ENCODE measurements around the gene VEZT.

Gene VEZT

GRCh38 chr12:95248604-95249360, 31.2 kb downstream of the VEZT start:
- no peaks in the 10 kb centered on the region for H3K27me3 ChIP-seq (ENCODE audit: control insufficient read depth in 5 of 5, insufficient read depth in 4 of 5, low read length in 5 of 5)
- H3K27ac ChIP-seq (ENCODE audit: low read depth, low read length): no peak overlapping the region
- no peak overlapping the region for H3K9ac ChIP-seq (ENCODE audit: low read length in 5 of 5)
- no peaks in the 10 kb centered on the region for H3K9me3 ChIP-seq (ENCODE audit: control insufficient read depth in 5 of 5, low read length in 5 of 5)
- no peak overlapping the region for H3K4me3 ChIP-seq (ENCODE audit: low read depth in 1 of 5, low read length in 5 of 5)
- peaks cover 0 to 13% (median 11%) of the 10 kb centered on the region in 5 donors for H3K4me1 ChIP-seq (ENCODE audit: control insufficient read depth in 5 of 5, insufficient read depth in 5 of 5, low read length in 5 of 5)
- H3K36me3 ChIP-seq (ENCODE audit: control insufficient read depth in 5 of 5, insufficient read depth in 5 of 5, low read length in 5 of 5): peaks cover 5 to 10% (median 7%) of the 10 kb centered on the region in 5 donors

GRCh38 chr12:95253386-95253785, 35.8 kb downstream of the VEZT start:
- H3K4me1 ChIP-seq (ENCODE audit: control insufficient read depth in 5 of 5, insufficient read depth in 5 of 5, low read length in 5 of 5): peaks cover 0 to 7% (median 4%) of the 10 kb centered on the region in 5 donors
- H3K4me3 ChIP-seq (ENCODE audit: low read depth in 1 of 5, low read length in 5 of 5): no peak overlapping the region
- no peaks in the 10 kb centered on the region for H3K9me3 ChIP-seq (ENCODE audit: control insufficient read depth in 5 of 5, low read length in 5 of 5)
- H3K27ac ChIP-seq (ENCODE audit: low read depth, low read length): no peak overlapping the region
- no peak overlapping the region for H3K9ac ChIP-seq (ENCODE audit: low read length in 5 of 5)
- no peaks in the 10 kb centered on the region for H3K27me3 ChIP-seq (ENCODE audit: control insufficient read depth in 5 of 5, insufficient read depth in 4 of 5, low read length in 5 of 5)
- H3K36me3 ChIP-seq (ENCODE audit: control insufficient read depth in 5 of 5, insufficient read depth in 5 of 5, low read length in 5 of 5): peaks cover 18 to 51% (median 34%) of the 10 kb centered on the region in 5 donors

GRCh38 chr12:95257541-95257940, 39.9 kb downstream of the VEZT start:
- H3K27me3 ChIP-seq (ENCODE audit: control insufficient read depth in 5 of 5, insufficient read depth in 4 of 5, low read length in 5 of 5): no peaks in the 10 kb centered on the region
- H3K4me3 ChIP-seq (ENCODE audit: low read depth in 1 of 5, low read length in 5 of 5): no peak overlapping the region
- H3K4me1 ChIP-seq (ENCODE audit: control insufficient read depth in 5 of 5, insufficient read depth in 5 of 5, low read length in 5 of 5): peaks cover 0 to 5% (median 0%) of the 10 kb centered on the region in 5 donors
- peaks cover 27 to 51% (median 34%) of the 10 kb centered on the region in 5 donors for H3K36me3 ChIP-seq (ENCODE audit: control insufficient read depth in 5 of 5, insufficient read depth in 5 of 5, low read length in 5 of 5)
- no peak overlapping the region for H3K27ac ChIP-seq (ENCODE audit: low read depth, low read length)
- no peak overlapping the region for H3K9ac ChIP-seq (ENCODE audit: low read length in 5 of 5)
- no peaks in the 10 kb centered on the region for H3K9me3 ChIP-seq (ENCODE audit: control insufficient read depth in 5 of 5, low read length in 5 of 5)

- H3K4me1 ChIP-seq (ENCODE audit: control insufficient read depth in 5 of 5, insufficient read depth in 5 of 5, low read length in 5 of 5): peaks cover 0 to 9% (median 0%) of the 10 kb centered on the region in 5 donors
- no peak overlapping the region for H3K4me3 ChIP-seq (ENCODE audit: low read depth in 1 of 5, low read length in 5 of 5)
- H3K27ac ChIP-seq (ENCODE audit: low read depth, low read length): no peak overlapping the region
- no peak overlapping the region for H3K9ac ChIP-seq (ENCODE audit: low read length in 5 of 5)
- H3K36me3 ChIP-seq (ENCODE audit: control insufficient read depth in 5 of 5, insufficient read depth in 5 of 5, low read length in 5 of 5): peaks cover 31 to 52% (median 36%) of the 10 kb centered on the region in 5 donors
- H3K27me3 ChIP-seq (ENCODE audit: control insufficient read depth in 5 of 5, insufficient read depth in 4 of 5, low read length in 5 of 5): no peaks in the 10 kb centered on the region
- H3K9me3 ChIP-seq (ENCODE audit: control insufficient read depth in 5 of 5, low read length in 5 of 5): no peaks in the 10 kb centered on the region
These were observed 40.5 kb downstream of the VEZT start for GRCh38 chr12:95258151-95258550.

DNA sequence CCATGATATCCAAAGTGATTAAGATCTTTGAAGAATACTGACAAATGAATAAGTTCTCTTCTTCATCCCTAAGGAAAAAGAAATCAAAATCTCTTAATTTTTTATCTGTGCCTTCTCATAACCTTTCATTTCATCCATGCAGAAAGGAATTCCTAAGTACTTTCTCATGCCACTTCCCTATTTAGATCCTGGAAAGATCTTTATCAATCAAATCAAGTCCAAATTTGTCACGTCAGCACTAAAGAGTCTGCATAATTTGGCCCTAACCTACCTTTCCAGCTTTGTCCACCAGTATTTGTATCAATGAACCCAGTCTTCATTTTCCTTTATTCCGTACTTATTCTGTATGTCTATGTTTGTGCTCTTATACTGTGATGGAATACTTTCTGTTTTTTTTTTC, 41.2 kb downstream of the VEZT start:
- Histone ChIP-seq H3K27me3 (ENCODE audit: control insufficient read depth in 5 of 5, insufficient read depth in 4 of 5, low read length in 5 of 5) (no peaks in the 10 kb centered on the region), H3K4me3 (ENCODE audit: low read depth in 1 of 5, low read length in 5 of 5) (no peak overlapping the region), H3K36me3 (ENCODE audit: control insufficient read depth in 5 of 5, insufficient read depth in 5 of 5, low read length in 5 of 5) (peaks cover 30 to 52% (median 36%) of the 10 kb centered on the region in 5 donors), H3K4me1 (ENCODE audit: control insufficient read depth in 5 of 5, insufficient read depth in 5 of 5, low read length in 5 of 5) (peaks cover 0 to 11% (median 0%) of the 10 kb centered on the region in 5 donors), H3K9me3 (ENCODE audit: control insufficient read depth in 5 of 5, low read length in 5 of 5) (no peaks in the 10 kb centered on the region), H3K27ac (ENCODE audit: low read depth, low read length) (no peak overlapping the region), H3K9ac (ENCODE audit: low read length in 5 of 5) (no peak overlapping the region)

- Histone ChIP-seq H3K4me1 (ENCODE audit: control insufficient read depth in 5 of 5, insufficient read depth in 5 of 5, low read length in 5 of 5) (peaks cover 0 to 11% (median 0%) of the 10 kb centered on the region in 5 donors), H3K9me3 (ENCODE audit: control insufficient read depth in 5 of 5, low read length in 5 of 5) (no peaks in the 10 kb centered on the region), H3K27me3 (ENCODE audit: control insufficient read depth in 5 of 5, insufficient read depth in 4 of 5, low read length in 5 of 5) (no peaks in the 10 kb centered on the region), H3K36me3 (ENCODE audit: control insufficient read depth in 5 of 5, insufficient read depth in 5 of 5, low read length in 5 of 5) (peaks cover 30 to 52% (median 34%) of the 10 kb centered on the region in 5 donors), H3K9ac (ENCODE audit: low read length in 5 of 5) (no peak overlapping the region), H3K4me3 (ENCODE audit: low read depth in 1 of 5, low read length in 5 of 5) (no peak overlapping the region), H3K27ac (ENCODE audit: low read depth, low read length) (no peak overlapping the region)
These were observed 41.8 kb downstream of the VEZT start for GRCh38 chr12:95259368-95259767.

GRCh38 chr12:95261109-95261508, 43.5 kb downstream of the VEZT start:
- Histone ChIP-seq H3K4me3 (ENCODE audit: low read depth in 1 of 5, low read length in 5 of 5) (no peak overlapping the region), H3K9ac (ENCODE audit: low read length in 5 of 5) (no peak overlapping the region), H3K9me3 (ENCODE audit: control insufficient read depth in 5 of 5, low read length in 5 of 5) (no peaks in the 10 kb centered on the region), H3K36me3 (ENCODE audit: control insufficient read depth in 5 of 5, insufficient read depth in 5 of 5, low read length in 5 of 5) (peaks cover 20 to 43% (median 36%) of the 10 kb centered on the region in 5 donors), H3K27ac (ENCODE audit: low read depth, low read length) (no peak overlapping the region), H3K4me1 (ENCODE audit: control insufficient read depth in 5 of 5, insufficient read depth in 5 of 5, low read length in 5 of 5) (peaks cover 0 to 11% (median 0%) of the 10 kb centered on the region in 5 donors), H3K27me3 (ENCODE audit: control insufficient read depth in 5 of 5, insufficient read depth in 4 of 5, low read length in 5 of 5) (no peaks in the 10 kb centered on the region)

- Histone ChIP-seq H3K36me3 (ENCODE audit: control insufficient read depth in 5 of 5, insufficient read depth in 5 of 5, low read length in 5 of 5) (peaks cover 24 to 43% (median 29%) of the 10 kb centered on the region in 5 donors), H3K9me3 (ENCODE audit: control insufficient read depth in 5 of 5, low read length in 5 of 5) (no peaks in the 10 kb centered on the region), H3K4me1 (ENCODE audit: control insufficient read depth in 5 of 5, insufficient read depth in 5 of 5, low read length in 5 of 5) (peaks cover 0 to 11% (median 0%) of the 10 kb centered on the region in 5 donors), H3K4me3 (ENCODE audit: low read depth in 1 of 5, low read length in 5 of 5) (no peak overlapping the region), H3K9ac (ENCODE audit: low read length in 5 of 5) (no peak overlapping the region), H3K27ac (ENCODE audit: low read depth, low read length) (no peak overlapping the region), H3K27me3 (ENCODE audit: control insufficient read depth in 5 of 5, insufficient read depth in 4 of 5, low read length in 5 of 5) (no peaks in the 10 kb centered on the region)
These were observed 45.2 kb downstream of the VEZT start for GRCh38 chr12:95262808-95263207.

DNA sequence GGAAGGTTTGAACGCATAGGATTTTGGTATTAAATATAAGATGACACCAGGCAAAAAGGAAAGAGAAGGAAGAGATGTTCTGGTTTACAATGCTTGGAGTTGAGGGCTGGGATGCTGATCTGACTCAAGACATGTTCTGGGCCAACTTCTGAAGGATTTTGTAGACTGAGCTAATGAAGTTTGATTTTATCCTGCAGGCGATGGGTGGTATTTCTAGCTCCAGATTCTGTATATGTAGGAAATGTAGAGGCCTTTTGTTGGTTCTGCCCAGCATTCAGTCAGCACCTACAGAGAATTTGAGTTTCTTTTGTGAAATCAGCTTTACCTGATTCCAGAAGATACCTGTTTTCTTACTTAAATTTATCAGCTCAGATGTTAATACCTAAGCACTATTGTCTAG, 48.2 kb downstream of the VEZT start:
- no peak overlapping the region for H3K4me3 ChIP-seq (ENCODE audit: low read depth in 1 of 5, low read length in 5 of 5)
- H3K27ac ChIP-seq (ENCODE audit: low read depth, low read length): no peak overlapping the region
- H3K36me3 ChIP-seq (ENCODE audit: control insufficient read depth in 5 of 5, insufficient read depth in 5 of 5, low read length in 5 of 5): peaks cover 20 to 42% (median 25%) of the 10 kb centered on the region in 5 donors
- H3K27me3 ChIP-seq (ENCODE audit: control insufficient read depth in 5 of 5, insufficient read depth in 4 of 5, low read length in 5 of 5): no peaks in the 10 kb centered on the region
- no peaks in the 10 kb centered on the region for H3K9me3 ChIP-seq (ENCODE audit: control insufficient read depth in 5 of 5, low read length in 5 of 5)
- peaks cover 0 to 12% (median 0%) of the 10 kb centered on the region in 5 donors for H3K4me1 ChIP-seq (ENCODE audit: control insufficient read depth in 5 of 5, insufficient read depth in 5 of 5, low read length in 5 of 5)
- no peak overlapping the region for H3K9ac ChIP-seq (ENCODE audit: low read length in 5 of 5)

DNA sequence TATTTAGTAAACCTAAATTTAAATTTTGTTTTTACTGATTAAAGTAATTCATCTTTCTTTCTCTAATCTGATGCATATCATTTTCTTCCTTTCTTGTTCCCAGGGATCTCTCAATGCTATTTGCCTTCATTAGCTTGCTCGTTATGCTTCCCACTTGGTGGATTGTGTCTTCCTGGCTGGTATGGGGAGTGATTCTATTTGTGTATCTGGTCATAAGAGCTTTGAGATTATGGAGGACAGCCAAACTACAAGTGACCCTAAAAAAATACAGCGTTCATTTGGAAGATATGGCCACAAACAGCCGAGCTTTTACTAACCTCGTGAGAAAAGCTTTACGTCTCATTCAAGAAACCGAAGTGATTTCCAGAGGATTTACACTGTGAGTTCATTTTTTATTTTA, 48.6 kb downstream of the VEZT start:
- no peak overlapping the region for H3K27ac ChIP-seq (ENCODE audit: low read depth, low read length)
- no peak overlapping the region for H3K4me3 ChIP-seq (ENCODE audit: low read depth in 1 of 5, low read length in 5 of 5)
- H3K9me3 ChIP-seq (ENCODE audit: control insufficient read depth in 5 of 5, low read length in 5 of 5): no peaks in the 10 kb centered on the region
- H3K36me3 ChIP-seq (ENCODE audit: control insufficient read depth in 5 of 5, insufficient read depth in 5 of 5, low read length in 5 of 5): peaks cover 20 to 43% (median 27%) of the 10 kb centered on the region in 5 donors
- no peak overlapping the region for H3K9ac ChIP-seq (ENCODE audit: low read length in 5 of 5)
- H3K4me1 ChIP-seq (ENCODE audit: control insufficient read depth in 5 of 5, insufficient read depth in 5 of 5, low read length in 5 of 5): peaks cover 0 to 12% (median 0%) of the 10 kb centered on the region in 5 donors
- no peaks in the 10 kb centered on the region for H3K27me3 ChIP-seq (ENCODE audit: control insufficient read depth in 5 of 5, insufficient read depth in 4 of 5, low read length in 5 of 5)

All from subcutaneous abdominal adipose tissue (tissue), 5 donors.